GM19023 (cell line): ENCODE data around the gene CUL1.

ENCODE experiments used
- ATAC-seq: cut with Tn5 transposase; IDR thresholded peaks from one replicate; pipeline ENCODE4 v1.9.1; 2021; ENCODE audit warnings: mild to moderate bottlenecking, moderate library complexity; ENCODE audit not compliant: unreplicated experiment

The CUL1 gene

DNA sequence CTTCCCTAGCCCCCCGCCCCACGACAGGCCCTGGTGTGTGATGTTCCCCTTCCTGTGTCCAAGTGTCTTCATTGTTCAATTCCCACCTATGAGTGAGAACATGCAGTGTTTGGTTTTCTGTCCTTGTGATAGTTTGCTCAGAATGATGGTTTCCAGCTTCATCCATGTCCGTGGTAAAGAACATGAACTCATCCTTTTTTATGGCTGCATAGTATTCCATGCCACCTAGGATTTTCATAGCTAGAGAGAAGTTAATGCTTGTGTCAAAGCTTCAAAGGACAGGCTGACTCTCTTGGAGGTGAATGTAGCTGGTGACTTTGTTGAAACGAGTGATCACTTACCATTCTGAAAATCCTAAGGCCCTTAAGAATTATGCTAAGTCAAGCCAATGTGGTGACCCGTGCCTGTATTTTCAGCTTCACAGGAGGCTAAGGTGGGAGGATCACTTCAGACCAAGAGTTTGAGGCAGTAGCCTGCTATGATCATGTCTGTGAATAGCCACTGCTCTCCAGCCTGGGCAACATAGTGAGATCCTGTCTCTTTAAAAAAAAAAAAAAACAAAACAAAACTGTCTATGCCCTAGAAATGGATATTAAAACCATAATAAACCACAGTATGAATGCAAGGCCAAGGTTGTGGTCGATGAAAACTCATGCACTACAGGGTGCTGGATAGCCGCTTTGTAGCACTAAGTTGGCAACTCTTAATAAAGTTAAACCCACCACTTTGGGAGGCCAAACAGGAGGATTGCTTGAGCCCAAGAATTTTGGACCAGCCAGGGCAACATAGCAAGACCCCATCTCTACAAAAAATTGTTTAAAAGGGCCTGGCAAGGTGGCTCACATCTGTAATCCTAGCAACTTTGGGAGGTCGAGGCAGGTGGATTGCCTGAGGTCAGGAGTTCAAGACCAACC lies 52.0 kb downstream of the CUL1 start:
- no peak for ATAC-seq

DNA sequence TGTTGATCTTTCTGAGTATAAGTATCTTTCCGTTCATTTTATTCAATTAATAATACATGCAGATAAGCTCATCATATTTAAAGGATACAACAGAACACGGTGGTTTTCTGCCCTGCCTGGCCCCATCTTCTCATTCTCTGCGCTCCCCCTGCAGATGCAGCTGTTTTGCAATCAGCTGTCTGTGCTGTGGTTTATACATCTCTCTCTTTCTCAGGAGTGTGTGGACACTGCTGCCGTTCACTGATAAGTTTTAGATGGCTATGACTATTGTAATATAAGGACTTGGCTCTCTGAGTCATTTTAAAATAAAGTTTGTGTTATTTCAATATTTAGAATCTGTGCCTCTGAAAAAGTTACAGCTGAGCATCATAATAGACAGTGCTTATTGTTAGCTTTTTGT lies 54.5 kb downstream of the CUL1 start:
- no peak for ATAC-seq

DNA sequence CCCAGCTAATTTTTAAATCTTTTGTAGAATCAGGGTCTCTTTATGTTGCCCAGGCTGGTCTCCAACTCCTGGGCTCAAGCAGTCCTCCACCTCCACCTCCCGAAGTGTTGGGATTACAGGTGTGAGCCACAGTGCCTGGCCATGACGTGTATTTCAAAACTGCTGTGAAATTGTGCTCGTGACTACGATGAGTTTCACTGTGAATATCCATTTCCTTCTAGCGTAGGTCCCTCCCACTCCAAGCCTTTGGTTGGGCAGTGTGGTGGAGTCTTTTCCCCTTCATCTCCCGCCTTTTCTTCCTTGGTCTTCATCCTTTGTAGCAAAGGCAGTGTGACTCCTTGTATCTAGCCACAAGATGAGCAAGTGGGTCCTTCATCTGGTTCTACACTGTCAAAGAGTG lies 56.2 kb downstream of the CUL1 start:
- ATAC-seq = no peak

DNA sequence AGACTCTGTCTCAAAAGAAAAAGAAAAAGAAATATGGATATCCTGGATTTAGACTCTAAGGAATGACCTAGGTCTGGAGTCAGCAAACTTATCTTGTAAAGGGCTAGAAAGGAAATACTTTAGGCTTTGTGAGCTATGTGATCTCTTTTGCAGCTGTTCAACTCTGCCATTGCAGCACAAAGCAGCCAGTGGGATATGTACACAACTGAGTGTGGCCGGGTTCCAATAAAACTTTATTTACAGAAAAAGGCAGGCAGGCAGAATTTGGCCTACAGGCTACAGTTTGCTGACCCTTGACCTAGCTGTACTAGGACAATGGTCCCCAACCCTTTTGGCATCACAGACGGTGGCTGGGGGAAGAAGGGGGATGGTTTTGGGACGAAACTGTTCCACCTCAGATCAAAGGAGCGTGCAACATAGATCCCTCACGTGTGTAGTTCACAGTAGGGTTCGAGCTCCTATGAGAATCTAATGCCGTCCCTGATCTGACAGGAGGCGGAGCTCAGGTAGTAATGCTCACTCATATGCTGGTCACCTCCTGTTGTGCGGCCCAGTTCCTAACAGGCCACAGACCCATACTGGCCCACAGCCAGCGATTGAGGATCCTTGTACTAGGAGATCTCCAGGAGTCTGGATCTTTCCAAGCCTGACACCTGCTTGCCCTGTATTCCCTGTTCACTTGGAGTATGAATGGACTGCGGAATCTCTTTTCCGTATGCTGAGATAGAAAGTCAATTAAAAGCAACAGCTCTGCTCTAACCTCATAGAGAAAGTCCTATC lies 63.0 kb downstream of the CUL1 start:
- no peak for ATAC-seq

DNA sequence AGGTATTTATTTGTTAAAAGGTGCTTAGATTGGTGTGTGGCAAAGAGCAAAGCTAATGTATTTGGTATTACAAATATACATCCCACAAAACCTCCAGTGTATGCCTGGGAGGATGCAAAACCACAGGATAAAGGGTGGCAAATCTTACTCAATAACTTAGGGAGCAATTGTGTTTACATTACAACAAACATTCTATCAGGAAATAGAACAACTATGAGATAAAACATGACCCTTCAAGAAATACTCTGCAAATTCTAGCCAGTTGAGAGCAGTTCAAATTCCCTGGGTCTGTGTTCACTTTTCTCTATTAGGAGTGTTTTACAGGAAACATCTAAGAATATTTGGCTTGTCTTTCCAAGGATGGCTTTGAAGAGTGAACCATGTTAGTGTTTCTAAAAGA lies 64.9 kb downstream of the CUL1 start:
- no peak for ATAC-seq

DNA sequence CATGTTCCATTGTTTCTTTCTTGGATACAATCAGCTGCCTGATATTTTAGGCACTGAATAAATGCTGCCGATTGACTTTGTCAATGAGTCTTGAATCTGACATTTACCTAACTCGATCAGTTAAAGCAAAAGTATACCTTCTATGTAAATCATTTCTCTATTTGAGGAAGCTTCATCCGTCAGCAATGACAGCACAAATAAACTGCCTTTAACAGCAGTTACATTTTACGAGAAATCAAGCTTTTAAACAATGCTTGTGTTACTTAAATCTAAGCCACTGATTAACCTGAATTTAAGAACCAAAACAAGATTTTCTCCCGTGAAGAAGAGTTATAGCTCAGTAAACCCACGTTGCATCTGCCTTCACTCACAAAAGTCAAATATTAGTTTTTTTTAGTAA lies 71.3 kb downstream of the CUL1 start:
- ATAC-seq = no peak

DNA sequence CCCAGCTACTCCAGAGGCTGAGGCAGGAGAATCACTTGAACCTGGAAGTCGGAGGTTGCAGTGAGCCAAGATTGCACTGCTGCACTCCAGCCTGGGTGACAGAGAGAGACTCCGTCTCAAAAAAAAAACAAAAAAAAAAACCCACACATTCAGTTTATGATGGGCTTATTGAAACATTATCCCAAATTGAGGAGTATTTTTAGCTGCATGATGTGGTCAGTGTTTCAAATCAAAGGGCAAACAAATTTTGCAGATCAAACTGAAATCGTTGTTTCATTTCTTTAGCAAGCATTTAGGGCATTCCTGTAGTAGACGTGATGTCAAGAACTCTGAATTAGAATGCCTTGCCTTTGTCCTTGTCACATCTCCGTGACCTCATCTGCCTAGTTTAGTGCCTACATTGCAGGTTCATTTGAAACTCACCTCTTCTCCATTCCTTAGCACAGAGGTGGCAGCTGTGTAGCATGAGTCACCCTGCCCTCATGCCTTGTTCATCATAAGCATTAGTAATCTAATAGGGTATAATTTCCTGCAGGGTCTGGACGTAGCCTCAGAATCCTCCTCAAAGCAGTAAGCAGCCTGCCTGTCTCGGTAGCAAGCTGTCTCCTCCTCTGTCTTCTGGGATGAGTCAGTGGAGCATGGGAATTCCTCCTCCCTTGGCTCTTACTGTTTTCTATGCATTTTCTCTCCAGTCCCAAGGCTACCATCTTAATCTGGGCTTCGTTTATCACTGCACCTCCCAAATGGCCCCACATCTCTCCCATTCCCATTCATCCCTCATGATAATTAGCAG lies 73.8 kb downstream of the CUL1 start:
- no peak for ATAC-seq

DNA sequence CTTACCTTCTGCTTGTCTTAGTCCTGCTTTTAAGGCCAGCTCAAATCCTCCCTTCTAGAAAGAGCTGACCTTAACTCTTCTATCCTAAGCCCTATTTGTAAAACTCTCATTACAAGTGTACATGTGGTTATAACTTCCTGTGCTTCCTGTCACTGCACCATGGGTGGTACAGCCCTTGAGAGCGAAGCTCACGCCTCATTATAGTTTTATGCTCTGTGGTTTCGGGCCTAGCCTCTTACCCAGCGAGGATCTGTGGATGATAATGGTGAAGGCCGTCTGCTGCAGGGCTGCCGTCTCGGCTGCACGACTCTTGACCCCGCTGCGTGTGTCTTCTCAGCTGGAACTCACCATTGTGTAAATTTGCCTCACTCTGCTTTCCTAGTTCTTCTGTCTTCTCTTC lies 74.6 kb downstream of the CUL1 start:
- ATAC-seq = peak; percentile 83

DNA sequence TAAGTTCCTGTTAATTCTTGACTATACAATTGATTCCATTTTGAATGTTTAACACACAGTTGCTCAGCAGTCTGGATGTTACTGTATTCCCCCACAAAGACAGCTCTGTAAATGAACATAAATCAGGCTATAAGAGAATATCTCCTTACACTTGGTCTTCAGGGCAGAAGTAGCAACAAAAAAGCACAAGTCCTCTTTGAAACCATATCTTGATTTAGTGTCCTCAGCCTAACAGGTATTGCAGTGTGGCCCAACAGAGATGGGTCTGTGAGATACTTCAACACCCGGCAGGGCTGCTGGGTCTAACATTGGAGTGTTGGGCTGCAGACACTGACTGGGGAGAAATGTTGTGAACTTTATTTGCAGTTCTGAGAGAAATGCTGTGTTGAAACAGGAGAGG lies 75.8 kb downstream of the CUL1 start:
- ATAC-seq = no peak

DNA sequence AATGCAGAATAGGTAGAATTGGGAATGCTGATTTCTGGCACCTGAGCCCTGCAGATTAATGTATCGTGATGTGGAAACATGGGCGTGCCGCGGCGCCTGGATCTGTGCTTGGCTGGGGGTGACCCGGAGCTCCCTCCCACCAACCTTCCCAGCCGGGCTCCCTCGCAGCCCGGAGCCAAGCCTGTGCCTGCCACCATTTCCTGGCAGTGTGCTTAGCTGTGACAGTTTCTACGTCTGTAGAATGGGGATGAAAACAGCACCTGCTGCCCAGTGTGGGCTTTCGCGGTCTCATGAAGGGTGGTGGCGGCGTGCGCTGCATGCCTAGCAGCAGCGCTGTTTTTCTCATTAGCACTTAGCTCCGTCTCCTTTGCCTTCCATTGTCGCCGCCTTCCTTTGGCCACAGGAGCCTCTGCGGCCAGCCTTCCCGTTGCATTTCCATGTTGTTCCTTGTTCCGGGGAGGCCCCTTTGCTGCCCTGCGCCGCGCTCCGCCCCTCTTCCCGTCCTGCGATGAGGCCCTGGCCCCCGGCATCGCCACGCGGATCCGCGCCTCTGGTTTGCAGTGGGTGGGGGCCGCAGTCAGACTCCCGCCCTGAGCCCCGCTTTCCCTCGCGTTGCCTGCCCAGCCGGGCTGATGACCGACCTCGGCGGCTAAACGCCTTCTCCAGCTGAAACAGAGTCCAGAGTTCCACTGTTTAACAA lies 84.2 kb downstream of the CUL1 start:
- no peak for ATAC-seq

DNA sequence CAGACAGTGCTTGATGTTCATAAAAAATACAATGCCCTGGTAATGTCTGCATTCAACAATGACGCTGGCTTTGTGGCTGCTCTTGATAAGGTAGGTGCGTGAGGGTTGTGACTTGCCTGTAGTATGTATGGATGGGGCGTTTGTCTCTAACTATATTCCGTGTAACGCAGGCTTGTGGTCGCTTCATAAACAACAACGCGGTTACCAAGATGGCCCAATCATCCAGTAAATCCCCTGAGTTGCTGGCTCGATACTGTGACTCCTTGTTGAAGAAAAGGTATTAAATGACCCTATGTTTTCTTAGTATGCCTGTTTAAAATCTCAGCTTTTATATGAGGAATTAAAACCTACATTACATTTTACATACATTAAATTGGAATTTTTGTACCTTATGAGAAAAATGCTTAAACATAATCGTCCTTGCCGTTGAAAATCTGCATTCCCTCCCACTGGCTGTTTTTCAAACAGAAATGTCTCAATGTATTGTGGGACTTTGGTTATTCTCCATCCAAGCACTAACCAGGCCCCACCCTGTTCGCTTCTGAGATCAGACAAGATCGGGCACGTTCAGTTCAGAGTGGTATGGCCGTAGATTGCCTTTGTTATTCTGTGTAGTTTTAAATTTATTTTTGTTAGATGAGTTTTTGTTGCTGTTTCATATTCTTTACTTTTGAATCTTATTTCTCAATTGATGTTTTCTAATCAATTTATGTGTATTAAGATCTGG lies 85.3 kb downstream of the CUL1 start:
- no peak for ATAC-seq

DNA sequence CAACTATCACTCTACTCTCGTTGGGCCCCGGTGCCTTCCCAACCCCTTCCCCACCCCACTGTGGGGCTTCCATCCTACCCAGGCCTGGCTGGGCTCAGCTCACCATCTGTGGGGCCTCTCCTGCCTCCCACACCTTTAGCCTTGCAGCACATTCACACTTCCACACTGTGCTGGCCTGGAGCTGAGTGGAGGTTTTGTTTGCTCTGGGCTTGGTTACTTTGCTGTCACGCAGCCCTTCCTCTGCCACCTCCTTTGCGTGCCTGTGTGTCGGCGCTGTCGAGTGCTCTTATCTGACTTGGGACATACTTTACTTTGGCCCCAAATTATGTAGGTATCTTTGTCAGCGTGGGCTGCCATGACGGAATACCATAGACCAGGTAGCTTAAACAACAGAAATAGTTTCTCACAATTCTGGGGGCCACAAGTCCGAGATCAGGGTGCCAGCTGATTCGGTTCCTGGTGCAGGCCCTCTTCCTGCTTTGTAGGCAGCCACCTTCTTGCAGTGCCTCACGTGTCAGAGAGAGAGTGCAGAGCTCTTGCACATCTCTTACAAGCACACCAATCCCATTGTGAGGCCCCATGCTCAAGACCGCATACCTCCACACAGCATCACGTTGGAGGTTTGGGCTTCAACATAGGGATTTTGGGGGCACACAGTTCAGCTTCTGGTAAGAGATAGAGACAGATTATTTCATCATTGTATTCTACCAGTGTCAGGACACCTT lies 89.0 kb downstream of the CUL1 start:
- ATAC-seq = no peak

DNA sequence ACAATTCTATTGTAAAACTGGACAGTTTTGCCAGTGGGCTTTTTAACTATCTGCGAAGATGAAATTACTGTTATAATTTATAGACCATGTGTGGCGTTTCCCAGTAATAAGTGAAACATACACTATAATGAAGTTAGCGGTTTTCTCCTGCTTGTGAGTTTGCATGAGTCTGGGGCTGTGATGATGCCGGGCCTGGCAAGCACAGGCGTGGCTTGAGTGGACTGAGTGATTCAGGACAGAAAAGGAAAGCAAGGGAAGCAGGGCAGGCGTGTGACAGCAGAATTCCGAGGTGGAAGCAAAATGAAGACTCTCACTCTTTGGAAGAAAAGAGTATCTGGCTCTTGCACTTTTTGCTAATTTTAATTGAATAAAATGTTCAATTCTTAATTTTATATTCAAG lies 90.5 kb downstream of the CUL1 start:
- no peak for ATAC-seq

DNA sequence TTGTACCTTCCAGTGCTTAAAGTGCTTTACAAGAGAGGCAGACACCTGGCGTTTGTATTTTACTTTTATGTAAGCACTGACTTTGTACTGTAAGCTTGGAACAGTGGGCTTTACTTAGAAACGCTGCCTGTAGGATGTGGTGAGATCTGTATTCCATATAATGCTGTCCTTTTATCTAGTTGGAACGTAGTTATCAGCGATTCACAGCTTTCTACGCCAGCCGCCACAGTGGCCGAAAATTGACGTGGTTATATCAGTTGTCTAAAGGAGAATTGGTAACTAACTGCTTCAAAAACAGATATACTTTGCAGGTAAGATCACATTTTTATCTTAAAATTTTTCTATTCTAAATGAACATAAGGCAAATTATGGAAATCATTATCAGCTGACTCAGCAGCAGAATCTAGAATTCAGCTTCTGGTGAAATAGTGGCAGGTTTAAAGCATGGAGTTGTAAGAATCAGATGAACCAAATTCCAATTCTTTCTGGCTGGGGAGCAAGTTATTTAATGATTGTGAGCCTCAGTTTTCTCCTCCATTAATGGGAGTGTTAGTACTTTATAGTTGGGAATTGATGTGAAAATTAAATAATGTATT lies 91.5 kb downstream of the CUL1 start:
- ATAC-seq = no peak

DNA sequence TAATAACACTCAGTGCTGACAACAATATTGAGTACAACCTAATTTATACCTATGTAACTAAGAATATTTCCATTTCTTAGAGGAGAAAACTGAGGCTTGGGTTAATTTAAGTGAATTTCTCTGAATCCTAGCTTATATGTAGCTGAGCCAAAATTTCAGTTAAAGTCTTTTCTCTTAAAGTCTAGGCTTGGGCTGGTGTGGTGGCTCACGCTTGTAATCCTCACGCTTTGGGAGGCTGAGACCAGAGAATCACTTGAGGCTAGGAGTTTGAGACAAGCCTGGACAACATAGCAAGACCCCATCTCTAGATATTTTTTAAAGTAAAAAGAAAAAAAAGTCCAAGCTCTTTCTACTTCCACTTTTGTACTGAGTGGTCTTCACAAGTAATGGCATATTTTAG lies 92.1 kb downstream of the CUL1 start:
- ATAC-seq = no peak

DNA sequence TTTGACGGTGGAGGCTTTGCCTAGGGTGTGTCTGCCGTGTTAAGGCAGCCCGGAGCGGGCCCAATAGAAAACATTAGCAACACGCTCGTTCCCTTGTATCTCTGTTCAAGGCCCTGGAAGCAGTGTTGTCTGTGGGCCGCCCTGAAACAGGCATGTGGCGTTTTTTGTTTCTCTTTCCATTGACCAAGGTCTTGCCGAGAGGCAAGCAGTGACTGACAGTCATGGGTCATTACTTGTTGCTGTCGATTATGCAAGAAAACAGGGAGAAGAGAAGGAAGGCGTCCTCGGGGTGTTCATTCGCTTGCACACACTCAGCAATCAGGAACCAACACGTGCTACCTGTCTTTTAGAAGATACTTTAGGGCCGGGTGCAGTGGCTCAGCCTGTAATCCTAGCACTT lies 92.8 kb downstream of the CUL1 start:
- no peak for ATAC-seq

DNA sequence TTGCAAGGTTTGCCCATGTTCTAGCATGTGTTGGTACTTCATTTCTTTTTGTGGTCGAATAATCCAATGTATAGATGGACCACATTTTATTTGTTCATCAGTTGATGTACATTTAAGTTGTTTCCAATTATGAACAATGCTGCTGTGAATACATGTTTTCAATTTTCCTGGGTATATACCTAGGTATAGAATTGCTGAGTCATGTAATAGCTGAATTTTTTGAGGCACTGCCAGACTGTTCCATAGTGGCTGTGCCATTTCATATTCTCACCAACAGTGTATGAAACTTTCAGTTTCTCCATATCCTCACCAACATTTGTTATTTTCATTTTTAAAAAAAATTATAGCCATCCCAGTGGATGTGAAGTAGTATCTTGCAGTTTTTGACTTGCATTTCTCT lies 94.9 kb downstream of the CUL1 start:
- ATAC-seq = no peak

DNA sequence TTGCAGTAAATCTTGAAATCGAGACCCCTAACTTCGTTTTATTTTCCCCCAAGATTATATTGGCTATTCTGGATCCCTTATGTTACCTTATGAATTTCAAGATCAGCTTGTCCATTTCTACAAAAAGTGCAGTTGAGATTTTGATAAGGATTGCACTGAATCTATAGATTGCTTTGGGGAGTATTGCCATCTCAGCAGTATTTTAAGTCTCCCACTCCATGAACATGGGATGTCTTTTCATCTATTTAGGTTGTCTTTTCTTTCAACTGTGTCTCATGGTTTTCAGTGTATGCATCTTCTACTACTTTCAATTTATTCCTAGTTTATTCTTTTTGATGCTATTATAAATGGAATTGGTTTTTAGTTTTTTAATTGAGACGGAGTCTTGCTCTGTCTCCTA lies 95.8 kb downstream of the CUL1 start:
- no peak for ATAC-seq

DNA sequence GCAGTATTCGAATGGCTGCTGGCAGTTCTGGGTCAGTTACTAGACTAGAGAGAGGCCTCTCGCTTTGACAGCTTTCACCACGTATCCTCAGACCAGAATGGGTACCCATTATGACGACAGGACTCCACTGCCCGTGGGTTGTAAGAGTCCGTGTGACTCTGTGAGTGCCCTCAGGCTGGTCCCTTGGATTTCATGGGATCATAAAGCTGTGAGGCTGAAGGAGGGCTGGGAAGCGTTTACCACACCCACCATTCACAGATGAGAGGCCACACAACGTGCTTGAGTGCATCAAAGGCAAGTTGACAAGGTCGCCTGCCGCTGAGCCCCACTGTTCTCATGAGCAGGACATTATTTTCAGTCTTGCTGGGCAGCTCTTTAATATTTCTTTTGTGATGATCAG lies 98.1 kb downstream of the CUL1 start:
- no peak for ATAC-seq
